ENCODE results near the gene CYTL1. TPM values are rescaled to one million over a fixed set of nuclear protein-coding genes. Genes with fewer than 3 reads are reported as not detected.

The CYTL1 gene
- total and polyA plus RNA-seq, 9 of the 15 experiments (the other 6 are each of a cell fraction or from before 2014, with no cell fraction given): not detected

DNA sequence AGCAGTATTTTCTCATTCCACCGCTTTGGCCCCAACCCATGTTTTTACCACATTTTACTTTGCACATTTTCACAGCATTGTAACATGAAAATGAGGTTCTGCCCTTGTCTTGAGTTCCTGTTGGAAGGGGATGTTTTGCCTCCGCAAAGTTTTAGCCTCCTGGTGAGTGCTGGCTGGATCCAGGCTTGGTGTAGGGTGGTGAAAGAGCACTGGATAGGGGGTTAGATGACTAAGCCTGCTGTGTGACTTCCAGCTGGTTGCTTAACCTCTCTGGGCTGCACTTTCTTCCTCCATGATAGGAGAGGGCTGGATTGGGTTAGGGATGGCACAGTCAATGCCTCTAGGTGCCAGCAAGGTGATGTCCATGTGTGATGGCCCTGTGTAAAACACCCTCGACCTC lies 28.9 kb downstream of the CYTL1 start:
- no peaks in the 10 kb centered on the region for H3K36me3 ChIP-seq (ENCODE audit: control insufficient read depth, insufficient read depth, low read length)
- ChIA-PET CTCF (ENCODE audit: low intra/inter-chr PET ratio) (no interaction called here), POLR2A (no interaction called here)
- no peak for DNase-seq (ENCODE audit: extremely low read depth in 1 of 4, low spot score in 3 of 4)
- WGBS (ENCODE audit: insufficient coverage, low coverage, missing lambda C conversion rate): 7% methylated on average over 3 of the region's 3 CpGs
- FAIRE-seq: no peak
- in situ Hi-C loops (cut with MboI): loop anchor here (10.0 kb wide), 1 partner anchor 384 kb away; no protein-coding TSS in a partner anchor
- TF ChIP-seq SMARCA5 (IDR thresholded peaks at IDR 0.05) (peak; percentile 64; the same call in 1 of the 2 replicates), FOSL1 (tag; conservative IDR thresholded peaks at IDR 0.05) (0 out of 2 replicates have a peak, but pooled peaks have one; percentile 7), ZNF121 (CRISPR knock-in tag; conservative IDR thresholded peaks at IDR 0.05) (no peak), BCOR (IDR thresholded peaks at IDR 0.05) (peak; percentile 87), RBM25 (IDR thresholded peaks at IDR 0.05; ENCODE audit: low read depth, low read length, severe bottlenecking) (peak; percentile 93), ZNF507 (tag; conservative IDR thresholded peaks at IDR 0.05) (no peak), ADNP (tag; IDR thresholded peaks at IDR 0.05) (0 out of 2 replicates have a peak, but pooled peaks have one; percentile 16), ZFP36 (IDR thresholded peaks at IDR 0.05; ENCODE audit: low read depth, low read length, partially characterized antibody) (peak; percentile 86), POLR2H (tag; IDR thresholded peaks at IDR 0.05; ENCODE audit: low read depth) (no peak), RCOR1 (IDR thresholded peaks at IDR 0.05; ENCODE audit: borderline replicate concordance in 1 of 2, low read depth in 2 of 2, low read length in 2 of 2) (0 out of 4 replicates have a peak, but pooled peaks of 1 of the 2 experiments have one; percentile 29), TOE1 (IDR thresholded peaks at IDR 0.05; ENCODE audit: borderline replicate concordance) (no peak), TOE1 (CRISPR knock-in tag; IDR thresholded peaks at IDR 0.05; ENCODE audit: borderline replicate concordance, low read depth) (no peak), PTBP1 (IDR thresholded peaks at IDR 0.05; ENCODE audit: low read depth, low read length) (0 out of 2 replicates have a peak, but pooled peaks have one; percentile 69), KDM1A (IDR thresholded peaks at IDR 0.05) (peak; percentile 66 to 84; a peak in 3 of 4 replicates), HDAC2 (IDR thresholded peaks at IDR 0.05) (0 out of 2 replicates have a peak, but pooled peaks have one; percentile 23)
- H3K27me3 ChIP-seq (ENCODE audit: control insufficient read depth in 2 of 2, insufficient read depth in 2 of 2, low read length in 2 of 2): peaks cover 6 to 55% of the 10 kb centered on the region in 2 experiments; a peak in 3 of 5 replicates
- H3K9me3 ChIP-seq (replicated peaks; ENCODE audit: control insufficient read depth, insufficient read depth, low read depth, low read length): no peaks in the 10 kb centered on the region
- intact Hi-C loops (cut with micrococcal nuclease): no loop called here
- H2AFZ ChIP-seq (ENCODE audit: low read depth, low read length): no peak overlapping the region
- H3K4me1 ChIP-seq (replicated peaks in 1 of 2; ENCODE audit: control insufficient read depth in 2 of 2, insufficient read depth in 2 of 2, low read length in 2 of 2): peaks cover 1 to 18% of the 10 kb centered on the region in 2 experiments; a peak in 4 of 5 replicates
- H3K79me2 ChIP-seq (ENCODE audit: control insufficient read depth, insufficient read depth, low read length): no peaks in the 10 kb centered on the region
- H3K4me2 ChIP-seq (ENCODE audit: insufficient read depth, low read length): no peak overlapping the region
- H3K4me3 ChIP-seq: no peak overlapping the region
- peaks cover 4% of the 10 kb centered on the region for H3K9me1 ChIP-seq (ENCODE audit: control insufficient read depth, insufficient read depth, low read length)
- no peaks in the 10 kb centered on the region for H4K20me1 ChIP-seq (replicated peaks; ENCODE audit: control insufficient read depth, insufficient read depth, low read length)
- no TSS peak for BruUV-seq (replicated peaks)
- no peak for ATAC-seq
- no peak overlapping the region for H3K9ac ChIP-seq (ENCODE audit: insufficient read depth in 1 of 2, low read depth in 2 of 2, low read length in 2 of 2)
- no peak overlapping the region for H3K27ac ChIP-seq (ENCODE audit: extremely low read depth, low read depth, low read length)
